DMS153 (cell line): ENCODE results near the gene ATN1.
A peak's percentile ranks its signal among the peaks of the same experiment; 100 is the strongest.

Source experiments
- DNase-seq: peaks from one replicate; lab custom pipeline; 2025; lab: John Stamatoyannopoulos, UW

Gene ATN1

DNA sequence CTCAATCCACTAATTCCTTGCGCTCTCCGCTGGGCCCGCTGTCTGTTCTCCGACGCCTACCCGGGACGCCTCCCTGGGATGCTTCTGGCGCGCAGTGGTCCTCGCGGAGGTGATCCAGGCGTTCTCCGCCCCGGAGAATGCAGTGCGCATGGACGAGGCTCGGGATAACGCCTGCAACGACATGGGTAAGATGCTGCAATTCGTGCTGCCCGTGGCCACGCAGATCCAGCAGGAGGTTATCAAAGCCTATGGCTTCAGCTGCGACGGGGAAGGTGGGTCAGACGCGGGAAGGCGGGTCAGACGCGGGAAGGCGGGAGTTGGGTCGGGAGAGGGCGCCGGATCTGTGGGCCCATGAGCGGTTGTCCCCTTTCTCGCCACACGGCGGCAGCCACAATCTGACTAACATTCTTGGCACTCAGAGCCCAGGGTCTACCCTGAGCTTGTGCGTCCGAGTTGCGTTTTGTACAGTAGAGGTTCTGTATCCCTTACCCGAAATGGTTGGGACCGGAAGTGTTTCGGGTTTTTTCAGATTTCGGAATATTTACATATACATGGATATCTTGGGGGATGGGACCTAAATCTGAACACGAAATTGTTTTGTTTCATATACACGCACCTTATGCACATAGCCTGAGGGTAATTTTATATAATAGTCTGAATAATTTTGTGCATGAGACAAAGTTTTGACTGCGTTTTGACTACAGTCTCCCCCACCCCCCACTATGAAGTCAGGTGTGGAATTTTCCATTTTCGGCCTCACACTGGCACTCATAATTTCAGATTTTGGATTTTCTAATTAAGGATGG is 16.8 kb downstream of the ATN1 start:
- peak; percentile 89 for DNase-seq

DNA sequence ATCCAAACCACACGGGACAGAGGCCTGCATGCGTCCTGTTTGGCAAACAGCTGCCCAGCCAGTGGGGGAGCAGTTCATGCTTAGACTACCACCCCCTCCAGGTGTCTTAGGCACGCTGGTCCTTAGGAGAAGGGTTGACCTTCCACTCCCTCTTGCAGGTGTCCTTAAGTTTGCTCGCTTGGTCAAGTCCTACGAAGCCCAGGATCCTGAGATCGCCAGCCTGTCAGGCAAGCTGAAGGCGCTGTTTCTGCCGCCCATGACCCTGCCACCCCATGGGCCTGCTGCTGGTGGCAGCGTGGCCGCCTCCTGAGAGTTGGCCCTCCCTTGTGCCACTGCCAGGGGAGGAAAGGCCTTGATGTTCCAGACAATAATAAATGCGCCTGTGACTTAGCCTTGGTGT is 17.9 kb downstream of the ATN1 start:
- DNase-seq, result no peak

DNA sequence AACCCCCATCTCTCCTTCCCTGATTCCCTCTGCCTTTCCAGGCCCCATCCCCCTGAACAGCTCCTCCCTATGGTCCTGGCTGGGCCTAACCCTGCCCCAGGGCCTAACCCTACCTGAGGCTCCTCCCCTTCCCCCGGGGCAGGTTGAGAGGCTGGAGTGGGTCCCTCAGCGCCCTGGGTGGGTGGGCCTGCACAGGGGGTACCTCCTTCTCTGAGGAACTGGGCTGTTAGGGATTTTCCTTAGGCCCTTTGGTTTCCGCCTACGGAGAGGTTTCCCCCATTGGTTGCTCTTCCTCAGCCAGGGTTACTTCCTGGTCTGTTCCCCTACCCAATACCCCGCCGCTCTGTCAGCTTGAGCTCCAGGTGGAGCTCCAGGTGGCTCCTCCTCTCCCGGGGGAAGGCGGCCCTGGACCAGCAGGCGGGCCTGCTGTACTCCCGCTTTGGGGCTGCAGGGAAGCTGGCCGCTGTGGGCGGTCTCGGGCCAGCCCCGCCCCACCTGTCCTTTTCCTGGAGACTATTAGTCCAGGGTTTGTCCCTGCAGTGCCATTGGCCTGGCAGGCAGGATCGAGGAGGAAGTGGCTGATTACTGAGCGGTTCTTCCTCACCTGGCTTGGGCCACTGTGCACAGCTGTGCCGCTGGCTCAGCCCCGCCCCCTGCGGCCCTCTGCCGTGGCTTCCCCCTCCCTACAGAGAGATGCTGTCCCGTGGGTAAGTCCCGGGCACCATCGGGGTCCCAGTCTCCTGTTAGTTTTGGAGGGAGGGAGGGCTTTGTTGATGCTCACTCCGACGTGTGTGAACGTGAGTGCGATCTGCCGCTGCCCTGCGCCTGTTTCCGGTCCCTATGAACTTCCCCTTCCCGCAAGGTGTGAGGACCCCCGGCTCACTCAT is 18.5 kb downstream of the ATN1 start:
- DNase-seq, result peak; percentile 99

DNA sequence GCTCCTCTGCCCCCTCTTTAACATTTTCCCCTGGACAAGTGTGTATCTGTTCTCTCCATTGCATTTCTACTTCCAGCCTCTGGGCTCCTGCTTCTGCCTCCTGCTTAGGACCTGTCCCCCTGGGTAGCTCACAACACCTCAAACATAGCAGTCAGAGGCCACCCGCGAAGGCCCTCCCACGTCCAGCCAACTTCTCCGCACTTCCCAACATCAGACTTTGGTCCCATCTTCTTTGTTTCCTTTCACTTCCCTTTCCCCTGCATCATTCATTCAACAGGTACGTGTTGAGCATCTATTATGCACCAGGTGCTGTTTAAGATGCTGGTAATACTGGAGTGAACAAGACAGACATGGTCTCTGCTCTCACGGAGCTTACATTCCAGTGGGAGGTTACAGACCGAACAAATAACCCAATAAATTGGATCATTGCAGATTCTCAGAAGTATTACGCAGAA is 19.2 kb downstream of the ATN1 start:
- DNase-seq, result no peak

DNA sequence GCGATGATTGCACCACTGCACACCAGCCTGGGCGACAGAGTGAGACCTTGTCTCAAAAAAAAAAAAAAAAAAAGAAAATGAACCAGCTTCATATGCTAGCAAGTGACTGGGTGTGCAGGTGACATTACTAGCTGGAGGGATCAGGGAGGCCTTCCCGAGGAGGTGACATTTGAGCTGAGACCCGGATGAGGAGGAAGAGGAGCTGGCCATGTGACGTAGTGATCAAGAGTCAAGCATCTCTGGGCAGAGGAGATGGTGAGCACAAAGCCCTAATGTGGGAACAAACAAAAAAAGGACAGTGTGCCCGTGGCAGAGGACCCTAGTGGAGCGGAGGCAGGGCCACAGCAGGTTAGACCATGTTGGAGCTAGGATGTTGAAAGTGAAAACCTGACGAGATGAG is 19.9 kb downstream of the ATN1 start:
- DNase-seq, result no peak

DNA sequence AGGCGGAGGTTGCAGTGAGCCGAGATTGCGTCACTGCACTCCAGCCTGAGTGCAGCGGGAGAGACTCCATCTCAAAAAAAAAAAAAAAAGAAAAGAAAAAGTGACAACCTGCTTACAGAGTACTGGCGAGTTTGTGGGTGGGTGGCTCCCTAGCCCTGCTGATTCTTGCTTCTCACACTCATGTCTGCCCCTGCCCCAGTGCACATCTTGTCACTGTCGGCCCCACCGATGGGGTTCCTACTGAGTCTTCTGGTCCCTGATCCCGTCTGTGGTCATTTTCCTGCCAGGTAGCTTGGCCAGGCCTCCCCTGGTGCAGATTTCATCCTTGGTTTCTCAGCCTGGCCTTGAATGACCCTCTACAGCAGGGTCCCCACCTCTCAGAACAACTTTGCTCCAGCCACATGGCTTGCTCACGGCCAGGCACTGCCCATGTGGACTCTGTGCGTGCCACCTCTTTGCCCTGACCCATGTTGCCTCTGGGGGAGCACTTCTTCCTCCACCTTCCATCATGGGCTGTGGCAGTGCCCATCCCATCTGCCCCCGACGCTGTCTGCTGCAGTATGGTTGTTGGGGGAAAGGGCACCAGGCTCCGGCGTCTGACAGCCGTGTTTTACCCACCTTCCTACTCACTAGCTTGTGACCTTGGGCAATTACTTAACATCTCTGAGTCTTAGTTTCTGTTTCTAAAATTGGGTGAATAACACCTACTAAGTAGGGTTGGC is 21.3 kb downstream of the ATN1 start:
- no peak for DNase-seq

DNA sequence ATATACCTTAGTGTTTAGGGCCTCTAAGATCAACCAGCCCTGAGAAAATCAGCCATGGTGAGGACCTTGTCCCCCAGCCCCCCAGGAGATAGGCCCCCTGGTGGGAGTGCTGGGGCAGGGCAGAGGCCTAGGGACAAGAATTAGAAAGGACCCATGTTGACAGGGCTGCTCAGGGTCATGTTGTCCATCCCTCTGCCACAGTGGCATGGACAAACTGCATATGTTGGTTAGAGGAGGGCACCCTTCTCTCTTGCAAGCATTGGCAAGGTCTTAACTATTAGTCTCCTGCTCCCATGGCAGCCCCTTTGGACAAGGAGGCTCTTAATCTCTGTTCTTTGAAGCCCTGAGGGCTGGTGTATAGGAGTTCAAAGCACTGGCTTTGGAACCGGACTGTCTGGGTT is 22.6 kb downstream of the ATN1 start:
- DNase-seq, result no peak

DNA sequence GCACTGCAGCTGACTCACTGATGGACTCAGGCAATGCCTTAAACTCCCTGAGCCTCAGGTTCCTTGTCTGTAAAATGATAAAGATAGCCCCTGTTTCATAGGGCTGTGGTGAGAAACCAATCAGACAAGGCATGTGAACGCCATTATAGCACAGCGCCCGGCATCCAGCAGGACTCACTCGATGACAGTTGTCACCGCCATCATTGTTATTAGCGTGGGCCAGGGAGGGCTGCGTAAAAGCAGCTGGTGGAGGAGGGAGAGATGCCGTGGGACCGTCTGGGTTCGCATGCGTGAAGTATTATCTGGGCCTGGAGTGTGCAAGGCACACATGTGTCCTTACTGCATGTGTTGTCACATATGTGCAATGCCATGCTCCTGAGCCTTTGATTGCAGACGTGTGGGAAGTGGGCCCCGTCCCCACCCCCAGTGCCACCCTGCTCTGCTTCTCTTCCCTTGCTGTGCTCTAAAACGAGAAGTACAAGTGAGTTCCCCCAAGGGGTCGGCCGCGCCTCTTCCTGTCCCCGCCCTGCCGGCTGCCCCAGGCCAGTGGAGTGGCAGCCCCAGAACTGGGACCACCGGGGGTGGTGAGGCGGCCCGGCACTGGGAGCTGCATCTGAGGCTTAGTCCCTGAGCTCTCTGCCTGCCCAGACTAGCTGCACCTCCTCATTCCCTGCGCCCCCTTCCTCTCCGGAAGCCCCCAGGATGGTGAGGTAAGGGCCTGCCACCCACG is 23.2 kb downstream of the ATN1 start, which contains the start of gene PTPN6:
PTPN6 (plus strand) TSS at position 546 of the 730 bp plus-strand sequence; CDS start at position 703, 157 bp downstream.
- DNase-seq, result no peak

DNA sequence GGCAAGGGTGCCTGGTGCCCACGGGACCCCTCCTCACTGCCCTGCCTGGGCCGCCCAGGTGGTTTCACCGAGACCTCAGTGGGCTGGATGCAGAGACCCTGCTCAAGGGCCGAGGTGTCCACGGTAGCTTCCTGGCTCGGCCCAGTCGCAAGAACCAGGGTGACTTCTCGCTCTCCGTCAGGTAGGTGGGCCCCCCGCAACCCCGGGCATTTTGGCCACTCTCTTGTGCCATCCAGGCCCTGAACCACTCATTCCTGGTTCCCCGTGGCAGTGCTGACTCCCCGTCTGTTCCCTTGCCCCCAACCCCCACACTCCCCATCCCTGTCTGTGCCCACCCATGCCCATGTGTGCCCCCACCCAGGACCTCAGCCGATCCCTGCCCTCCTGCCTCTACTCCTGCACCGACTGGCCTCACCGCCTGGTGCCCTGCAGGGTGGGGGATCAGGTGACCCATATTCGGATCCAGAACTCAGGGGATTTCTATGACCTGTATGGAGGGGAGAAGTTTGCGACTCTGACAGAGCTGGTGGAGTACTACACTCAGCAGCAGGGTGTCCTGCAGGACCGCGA is 23.9 kb downstream of the ATN1 start:
- DNase-seq, result no peak

DNA sequence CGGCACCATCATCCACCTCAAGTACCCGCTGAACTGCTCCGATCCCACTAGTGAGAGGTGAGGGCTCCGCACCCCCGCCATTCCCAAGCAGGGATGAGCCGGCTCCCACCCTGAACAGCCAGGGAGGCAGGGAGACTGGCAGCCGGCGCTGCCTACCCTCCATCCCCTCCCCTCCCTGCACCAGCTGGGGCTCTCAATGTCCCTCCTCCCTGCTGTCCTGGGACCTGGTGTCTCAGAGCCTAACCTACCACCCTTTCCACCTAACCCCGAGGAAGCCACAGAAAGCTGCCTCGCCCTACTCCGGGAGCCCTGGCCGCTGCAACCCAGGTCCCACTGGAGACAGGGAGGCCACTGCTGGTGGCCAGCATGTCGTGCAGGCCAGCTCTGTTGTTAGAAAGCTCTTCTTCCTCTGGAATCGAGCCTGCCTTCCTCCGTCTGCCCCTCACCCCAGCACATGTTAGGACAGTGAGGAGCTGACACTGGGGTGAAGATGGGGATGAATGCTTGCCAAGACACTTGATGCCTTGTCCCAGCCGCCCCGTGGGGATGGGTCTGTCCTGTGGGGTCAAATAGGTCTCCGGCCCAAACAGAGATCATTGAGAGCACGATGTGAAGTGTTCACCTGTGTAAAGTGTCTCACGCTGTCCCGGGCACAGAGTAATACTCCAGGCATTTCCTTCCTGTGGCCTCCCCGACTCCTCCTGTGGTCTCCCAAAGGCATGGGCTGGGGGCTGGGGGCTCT is 24.5 kb downstream of the ATN1 start:
- no peak for DNase-seq

DNA sequence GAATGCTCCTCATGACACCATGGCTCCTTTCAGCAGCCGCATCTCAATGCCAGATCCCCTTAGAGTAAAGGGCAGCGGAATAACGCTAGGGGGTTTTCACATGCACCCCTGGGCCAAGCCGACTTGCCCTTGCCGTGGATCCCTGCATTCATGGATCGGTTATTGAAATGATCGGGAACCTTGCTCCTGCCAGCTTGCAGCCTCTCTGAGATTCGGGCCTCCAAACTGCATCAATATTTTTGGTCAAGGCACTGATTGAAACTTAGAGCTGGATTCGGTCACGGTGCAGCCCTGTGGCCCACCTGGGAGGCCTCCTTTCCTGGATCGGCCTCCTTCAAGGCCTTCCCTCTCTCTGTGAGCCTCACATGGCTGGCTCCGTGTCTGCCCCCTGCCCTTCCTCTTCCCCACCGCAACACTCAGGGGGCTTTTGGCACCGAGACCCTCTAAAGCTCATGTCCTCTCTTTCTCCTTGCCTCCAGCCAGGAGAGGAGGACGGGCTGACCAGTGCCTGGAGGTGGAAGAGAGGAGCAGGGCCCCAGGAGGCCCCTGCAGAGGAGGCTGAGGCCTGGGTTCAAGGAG is 25.2 kb downstream of the ATN1 start:
- DNase-seq, result no peak

DNA sequence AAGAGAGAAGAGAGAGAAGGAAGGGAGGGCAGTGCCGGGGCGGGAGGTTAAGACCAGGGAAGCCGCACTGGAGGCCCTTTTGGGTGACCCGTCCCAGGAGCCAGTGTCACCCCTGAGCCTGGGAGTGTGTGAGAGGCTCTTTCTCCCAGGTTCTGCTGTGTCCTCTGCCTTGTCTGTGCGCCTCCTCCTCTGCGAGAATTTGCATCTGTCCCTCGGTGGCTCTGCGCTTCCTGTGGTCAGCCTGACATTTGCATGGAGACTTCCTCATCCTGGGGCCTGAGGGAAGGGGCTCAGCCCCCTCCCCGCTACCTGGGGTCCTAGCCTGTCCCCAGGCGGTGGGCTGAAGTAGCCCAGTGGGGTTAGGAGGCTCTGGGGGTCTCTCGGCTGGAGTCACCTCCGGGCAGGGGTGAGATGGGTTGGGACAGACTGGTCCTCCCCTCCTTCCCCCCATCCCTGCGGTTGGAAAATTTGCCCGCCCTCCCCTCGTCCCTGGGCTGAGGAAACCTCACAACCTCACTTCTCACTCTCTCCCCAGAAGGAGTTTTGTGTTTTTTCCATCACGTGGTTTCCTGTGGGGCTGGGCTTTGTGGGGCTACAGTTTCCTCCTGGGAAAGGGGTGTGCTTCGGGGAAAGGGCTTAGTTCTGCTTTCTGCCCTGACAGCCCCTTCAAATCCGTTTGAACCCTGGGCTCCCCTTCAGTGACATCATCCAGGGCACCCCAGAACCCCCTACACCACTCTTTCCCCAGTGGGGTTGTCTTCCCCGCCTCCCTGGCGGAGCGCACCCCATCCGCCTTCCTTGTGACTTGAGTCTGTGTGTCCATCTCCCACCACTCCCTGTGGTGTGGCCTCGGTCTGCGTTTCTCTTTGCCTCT is 25.9 kb downstream of the ATN1 start:
- DNase-seq, result no peak

DNA sequence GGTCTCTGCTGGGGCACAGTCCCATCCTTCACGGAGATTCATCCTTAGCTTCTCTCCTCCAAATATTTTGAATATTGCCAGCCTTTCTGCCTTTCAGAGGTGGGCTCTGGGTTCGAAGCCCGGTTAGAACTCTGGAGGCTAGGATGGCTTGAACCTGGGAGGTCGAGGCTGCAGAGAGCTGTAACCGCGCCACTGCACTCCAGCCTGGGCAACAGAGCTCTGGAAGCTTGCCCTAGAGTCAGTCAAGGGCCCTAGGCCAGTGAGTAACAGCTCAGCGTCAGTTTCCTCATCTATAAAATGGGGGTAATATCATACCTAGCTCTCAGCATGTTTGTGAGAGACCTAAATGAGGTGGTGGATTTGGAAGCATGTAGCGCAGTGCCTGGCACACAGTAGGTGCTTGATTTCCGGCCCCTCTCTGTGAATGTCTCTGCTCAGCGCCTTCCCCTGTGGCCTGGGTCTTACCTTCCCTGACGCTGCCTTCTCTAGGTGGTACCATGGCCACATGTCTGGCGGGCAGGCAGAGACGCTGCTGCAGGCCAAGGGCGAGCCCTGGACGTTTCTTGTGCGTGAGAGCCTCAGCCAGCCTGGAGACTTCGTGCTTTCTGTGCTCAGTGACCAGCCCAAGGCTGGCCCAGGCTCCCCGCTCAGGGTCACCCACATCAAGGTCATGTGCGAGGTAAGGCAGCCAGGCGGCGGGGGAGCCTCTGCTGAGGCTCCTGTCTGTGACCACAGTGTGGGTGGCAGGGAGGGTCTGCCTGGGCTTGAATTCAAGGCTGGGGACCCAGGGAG is 26.8 kb downstream of the ATN1 start:
- DNase-seq, result no peak

DNA sequence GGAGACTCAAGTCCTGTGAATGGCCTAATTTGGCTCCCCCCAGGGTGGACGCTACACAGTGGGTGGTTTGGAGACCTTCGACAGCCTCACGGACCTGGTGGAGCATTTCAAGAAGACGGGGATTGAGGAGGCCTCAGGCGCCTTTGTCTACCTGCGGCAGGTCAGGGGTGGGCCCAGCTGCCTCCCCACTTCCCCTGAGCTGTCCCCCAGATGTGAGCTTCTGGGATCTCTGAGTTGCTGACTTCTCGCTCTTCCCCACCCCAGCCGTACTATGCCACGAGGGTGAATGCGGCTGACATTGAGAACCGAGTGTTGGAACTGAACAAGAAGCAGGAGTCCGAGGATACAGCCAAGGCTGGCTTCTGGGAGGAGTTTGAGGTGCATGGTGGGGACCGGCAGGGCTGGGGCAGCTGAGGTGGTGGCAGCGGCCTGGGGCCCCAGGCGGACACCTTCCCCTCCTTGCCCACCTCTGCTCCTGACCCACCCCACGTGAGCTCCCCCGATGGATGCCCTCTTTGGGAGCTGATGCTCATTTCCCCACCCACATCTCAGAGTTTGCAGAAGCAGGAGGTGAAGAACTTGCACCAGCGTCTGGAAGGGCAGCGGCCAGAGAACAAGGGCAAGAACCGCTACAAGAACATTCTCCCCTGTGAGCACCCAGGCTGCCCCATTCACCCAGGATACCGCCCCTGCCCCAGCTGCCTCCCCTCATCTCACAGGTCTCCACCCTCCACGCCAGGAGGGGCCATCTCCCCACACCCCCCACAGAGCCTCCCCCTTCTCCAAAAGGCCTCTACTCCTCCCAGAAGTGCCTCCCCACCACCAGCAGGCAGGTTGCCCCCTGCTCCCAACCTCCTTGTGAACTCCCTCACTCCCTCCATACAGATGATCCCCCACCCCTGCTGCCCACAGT is 27.6 kb downstream of the ATN1 start:
- DNase-seq, result no peak

DNA sequence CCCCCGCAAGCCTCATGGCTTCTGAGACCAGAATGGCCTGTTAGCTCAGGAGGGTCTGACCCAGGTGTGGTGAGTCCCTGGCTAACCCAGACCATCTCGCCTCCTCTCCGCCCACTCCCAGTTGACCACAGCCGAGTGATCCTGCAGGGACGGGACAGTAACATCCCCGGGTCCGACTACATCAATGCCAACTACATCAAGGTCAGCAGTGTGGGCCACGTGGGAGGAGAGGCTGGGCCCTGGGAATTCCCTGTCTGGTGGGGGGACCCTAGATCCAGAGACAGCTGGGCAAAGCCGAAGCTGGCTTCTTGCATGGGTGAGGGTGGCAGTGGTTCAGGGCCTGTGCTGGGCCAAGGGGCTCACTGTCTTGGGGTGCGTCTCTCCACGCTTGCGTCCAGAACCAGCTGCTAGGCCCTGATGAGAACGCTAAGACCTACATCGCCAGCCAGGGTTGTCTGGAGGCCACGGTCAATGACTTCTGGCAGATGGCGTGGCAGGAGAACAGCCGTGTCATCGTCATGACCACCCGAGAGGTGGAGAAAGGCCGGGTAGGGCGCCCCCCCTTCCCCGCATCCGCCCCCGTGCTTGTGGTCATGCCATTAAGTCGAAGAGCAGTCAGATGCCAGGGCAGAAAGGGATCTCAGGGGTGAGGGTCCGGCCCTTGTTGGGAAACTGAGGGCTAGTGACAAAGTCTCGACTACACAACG is 28.4 kb downstream of the ATN1 start:
- no peak for DNase-seq

DNA sequence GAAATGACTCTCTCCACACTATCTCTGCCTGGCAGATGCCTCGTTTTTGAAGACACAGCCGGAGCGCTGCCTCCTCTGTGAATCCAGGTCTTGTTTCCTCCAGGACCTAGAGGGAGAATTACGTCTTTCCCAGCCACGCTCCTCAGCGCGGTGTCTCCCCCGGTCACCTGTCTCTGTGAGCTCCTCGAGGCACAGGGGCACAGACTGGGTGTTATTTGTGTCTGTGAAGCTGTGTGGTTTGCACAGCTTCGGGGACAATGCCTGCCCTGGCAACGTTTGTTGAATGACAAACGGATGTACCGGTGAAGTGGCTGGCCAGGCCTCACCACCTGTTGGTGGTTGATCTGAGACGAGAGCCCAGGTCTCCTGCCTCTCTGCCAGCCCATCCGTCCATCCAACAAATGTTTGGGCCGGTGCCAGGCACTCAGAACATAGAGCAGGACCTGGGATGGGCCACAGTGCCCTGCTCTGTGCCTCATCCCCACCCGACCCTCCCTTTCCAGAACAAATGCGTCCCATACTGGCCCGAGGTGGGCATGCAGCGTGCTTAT is 29.5 kb downstream of the ATN1 start:
- DNase-seq, result no peak
